ENCODE measurements around the gene HLA-DRA.

The HLA-DRA gene

GRCh38 chr6:32483968-32484613, 44.4 kb downstream of the HLA-DRA start:
- DNase-seq, result no peak

- DNase-seq, result no peak
Observed at GRCh38 chr6:32484614-32484998, 44.9 kb downstream of the HLA-DRA start.

GRCh38 chr6:32488083-32488482, 48.4 kb downstream of the HLA-DRA start:
- no peak for DNase-seq

GRCh38 chr6:32491700-32492099, 52.0 kb downstream of the HLA-DRA start:
- no peak for DNase-seq

- DNase-seq, result no peak
Observed at GRCh38 chr6:32492351-32492750, 52.7 kb downstream of the HLA-DRA start.

All from T1000 (cell line).